ENCODE measurements around the gene COMMD6. TPM values are rescaled to one million over a fixed set of nuclear protein-coding genes. Genes with fewer than 3 reads are reported as not detected.

Gene COMMD6
- total RNA-seq, 1 donor from 2014 or later = 174 TPM

DNA sequence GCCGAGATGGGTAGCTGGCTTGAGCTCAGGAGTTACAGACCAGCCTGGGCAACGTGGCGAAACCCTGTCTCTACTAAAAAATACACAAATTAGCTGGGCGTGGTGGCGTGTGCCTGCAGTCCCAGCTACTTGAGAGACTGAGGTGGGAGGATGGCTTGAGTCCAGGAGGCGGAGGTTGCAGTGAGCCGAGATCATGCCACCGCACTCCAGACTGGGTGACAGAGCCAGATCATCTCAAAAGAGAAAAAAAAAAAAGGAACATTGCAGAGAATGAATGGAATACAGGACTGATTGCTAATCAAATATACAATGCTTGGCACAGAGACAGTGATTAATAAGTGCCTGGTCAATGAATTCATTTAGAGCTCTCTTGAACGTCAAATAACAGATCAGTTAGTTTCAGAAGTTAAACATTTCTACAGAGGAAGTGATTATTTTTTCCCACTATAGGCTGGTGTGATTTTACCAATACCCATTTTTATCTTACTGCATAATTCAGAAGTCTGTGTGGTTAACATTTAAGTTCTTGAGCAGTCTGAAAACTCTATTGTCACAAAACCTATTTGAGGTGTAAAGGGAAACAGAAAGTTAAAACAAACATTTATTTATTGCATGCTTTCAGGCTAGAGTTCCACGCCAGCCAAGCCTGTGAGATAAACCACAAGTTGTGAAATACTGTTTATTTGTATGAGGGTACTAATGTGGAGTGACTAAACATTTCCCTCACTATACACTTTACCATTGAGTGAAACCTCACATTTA lies 48.0 kb downstream of the COMMD6 start:
- ChIA-PET POLR2A (no interaction called here), CTCF (no interaction called here)
- Mint-ChIP-seq H3K4me1 (no peaks in the 10 kb centered on the region), H3K27ac (no peak overlapping the region), H3K36me3 (ENCODE audit: low read depth) (no peaks in the 10 kb centered on the region), H3K27me3 (peaks cover 22% of the 10 kb centered on the region), H3K4me3 (no peak overlapping the region), H3K9me3 (no peaks in the 10 kb centered on the region)
- no peak for DNase-seq
- TF ChIP-seq, protein P1, sequence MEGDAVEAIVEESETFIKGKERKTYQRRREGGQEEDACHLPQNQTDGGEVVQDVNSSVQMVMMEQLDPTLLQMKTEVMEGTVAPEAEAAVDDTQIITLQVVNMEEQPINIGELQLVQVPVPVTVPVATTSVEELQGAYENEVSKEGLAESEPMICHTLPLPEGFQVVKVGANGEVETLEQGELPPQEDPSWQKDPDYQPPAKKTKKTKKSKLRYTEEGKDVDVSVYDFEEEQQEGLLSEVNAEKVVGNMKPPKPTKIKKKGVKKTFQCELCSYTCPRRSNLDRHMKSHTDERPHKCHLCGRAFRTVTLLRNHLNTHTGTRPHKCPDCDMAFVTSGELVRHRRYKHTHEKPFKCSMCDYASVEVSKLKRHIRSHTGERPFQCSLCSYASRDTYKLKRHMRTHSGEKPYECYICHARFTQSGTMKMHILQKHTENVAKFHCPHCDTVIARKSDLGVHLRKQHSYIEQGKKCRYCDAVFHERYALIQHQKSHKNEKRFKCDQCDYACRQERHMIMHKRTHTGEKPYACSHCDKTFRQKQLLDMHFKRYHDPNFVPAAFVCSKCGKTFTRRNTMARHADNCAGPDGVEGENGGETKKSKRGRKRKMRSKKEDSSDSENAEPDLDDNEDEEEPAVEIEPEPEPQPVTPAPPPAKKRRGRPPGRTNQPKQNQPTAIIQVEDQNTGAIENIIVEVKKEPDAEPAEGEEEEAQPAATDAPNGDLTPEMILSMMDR (IDR thresholded peaks at IDR 0.05) = no peak
- ATAC-seq (ENCODE audit: low read depth) = no peak
- intact Hi-C loops (cut with micrococcal nuclease) = no loop called here

DNA sequence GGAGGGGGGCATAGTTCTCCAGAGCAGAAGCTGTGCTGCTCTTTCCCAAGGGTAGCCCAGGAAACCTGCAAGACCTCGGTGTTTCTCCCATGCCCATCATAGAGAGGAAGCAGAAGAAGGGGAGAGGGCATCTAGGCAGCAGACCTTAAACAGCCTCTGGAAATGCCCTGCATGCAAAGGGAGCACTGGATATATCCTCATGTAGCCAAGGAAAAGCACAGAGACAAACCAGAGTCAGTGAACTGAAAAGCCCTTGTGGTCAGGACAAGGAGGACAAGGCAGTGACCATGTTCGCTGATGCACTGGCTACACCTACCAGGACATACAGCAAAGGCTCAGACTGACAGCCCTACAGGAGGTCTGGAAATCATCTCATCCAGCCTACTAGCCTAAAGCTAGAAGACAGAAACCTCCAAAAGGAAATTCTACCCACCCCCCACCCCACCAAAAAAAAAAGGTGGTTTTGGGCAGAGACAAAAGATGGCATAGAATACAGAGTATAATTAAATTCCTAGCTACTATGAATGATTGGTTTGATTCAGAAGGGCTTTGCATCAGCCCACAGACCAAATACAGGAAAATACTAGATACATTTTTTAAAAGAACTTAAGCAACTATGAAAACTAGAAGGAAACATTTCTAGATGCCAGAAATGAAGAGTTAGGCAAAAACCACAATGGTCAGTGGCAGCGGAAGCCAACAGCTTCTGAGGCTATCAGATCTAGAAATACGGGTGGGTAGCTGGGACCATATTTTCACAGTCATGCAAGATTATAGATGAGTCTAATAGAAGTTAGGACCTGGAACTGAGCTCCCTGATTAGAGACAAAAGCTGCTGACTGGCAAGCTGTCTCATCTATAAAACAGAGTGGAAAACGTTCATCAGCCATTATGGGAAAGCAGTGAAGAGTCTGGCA lies 51.2 kb downstream of the COMMD6 start:
- H3K4me1 Mint-ChIP-seq = peaks cover 6% of the 10 kb centered on the region
- H3K9me3 Mint-ChIP-seq = no peaks in the 10 kb centered on the region
- TF ChIP-seq, protein P1 (IDR thresholded peaks at IDR 0.05) = no peak
- CTCF ChIA-PET = no interaction called here
- peaks cover 3% of the 10 kb centered on the region for H3K36me3 Mint-ChIP-seq (ENCODE audit: low read depth)
- POLR2A ChIA-PET = no interaction called here
- intact Hi-C loops (cut with micrococcal nuclease) = no loop called here
- DNase-seq = no peak
- H3K4me3 Mint-ChIP-seq = no peak overlapping the region
- no peak overlapping the region for H3K27ac Mint-ChIP-seq
- no peak for ATAC-seq (ENCODE audit: low read depth)
- H3K27me3 Mint-ChIP-seq = peaks cover 27% of the 10 kb centered on the region

DNA sequence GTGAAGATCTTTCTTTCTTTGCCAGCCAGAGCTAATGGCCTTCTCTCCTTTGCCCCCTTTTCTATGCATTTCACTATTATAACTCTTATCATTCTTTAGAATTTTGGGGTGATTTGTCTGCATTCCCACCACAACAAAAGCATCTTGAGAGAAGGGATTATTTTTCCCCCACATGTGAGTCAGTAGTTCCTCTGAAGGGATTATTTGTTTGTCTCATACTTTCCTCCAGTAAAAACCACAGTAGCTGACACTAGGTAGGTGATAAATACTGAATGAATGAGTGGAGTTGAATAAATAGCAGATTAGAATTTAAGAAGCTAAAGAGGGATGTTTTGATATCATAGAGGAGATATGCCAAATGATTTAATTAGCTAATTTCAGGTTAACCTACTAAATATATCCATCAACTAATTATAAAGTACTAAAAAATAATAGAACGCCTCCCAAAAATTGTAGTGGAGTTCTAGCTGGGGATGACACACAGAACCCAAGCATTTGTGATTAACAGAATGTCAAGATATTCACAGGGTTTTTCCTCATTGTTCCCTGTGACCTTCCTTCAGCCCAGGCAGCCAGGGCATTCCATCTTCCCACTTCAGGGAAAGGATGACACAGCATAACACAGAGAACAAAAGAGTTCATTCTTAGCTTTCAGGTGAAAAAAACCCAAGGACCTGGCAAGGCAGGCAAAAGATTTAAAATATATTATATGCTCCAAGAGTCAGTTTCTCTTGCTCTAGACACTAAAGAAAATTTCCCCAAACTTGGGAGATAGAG lies 52.2 kb downstream of the COMMD6 start:
- ATAC-seq (ENCODE audit: low read depth) (no peak), DNase-seq (no peak)
- TF ChIP-seq, protein P1 (IDR thresholded peaks at IDR 0.05) = no peak
- Mint-ChIP-seq H3K27me3 (peaks cover 30% of the 10 kb centered on the region), H3K4me3 (no peak overlapping the region), H3K27ac (no peak overlapping the region), H3K36me3 (ENCODE audit: low read depth) (peaks cover 3% of the 10 kb centered on the region), H3K9me3 (no peaks in the 10 kb centered on the region), H3K4me1 (peaks cover 15% of the 10 kb centered on the region)
- intact Hi-C loops (cut with micrococcal nuclease) = no loop called here
- ChIA-PET POLR2A (no interaction called here), CTCF (no interaction called here)

DNA sequence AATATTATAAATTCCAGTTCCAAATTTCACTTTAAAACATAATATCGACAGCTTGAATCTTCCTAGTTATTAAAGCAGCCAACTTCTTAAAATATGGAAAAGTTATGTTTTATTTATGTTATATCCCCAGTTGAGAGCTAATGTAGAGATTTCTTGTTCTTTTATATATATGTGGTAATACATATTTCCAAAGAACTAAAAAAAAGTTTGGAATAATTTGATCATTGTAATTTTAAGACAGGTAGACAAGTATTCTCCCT lies 54.9 kb downstream of the COMMD6 start:
- no peaks in the 10 kb centered on the region for H3K9me3 Mint-ChIP-seq
- intact Hi-C loops (cut with micrococcal nuclease) = loop anchor here (1.0 to 5.0 kb wide), 5 partner anchors 55 to 1350 kb away; partner anchors contain the start of genes COMMD6, KLF12, LMO7 and UCHL3
- peaks cover 46% of the 10 kb centered on the region for H3K27me3 Mint-ChIP-seq
- TF ChIP-seq, protein P1 (IDR thresholded peaks at IDR 0.05) = no peak
- ATAC-seq (ENCODE audit: low read depth) (no peak), DNase-seq (no peak)
- CTCF ChIA-PET = interaction anchor here (0.9 to 1.9 kb wide), 4 partner anchors 9 to 111 kb away, joined by 3 to 5 read pairs (median 4); no protein-coding TSS in a partner anchor
- H3K36me3 Mint-ChIP-seq (ENCODE audit: low read depth) = peaks cover 3% of the 10 kb centered on the region
- peaks cover 15% of the 10 kb centered on the region for H3K4me1 Mint-ChIP-seq
- POLR2A ChIA-PET = no interaction called here
- no peak overlapping the region for H3K27ac Mint-ChIP-seq
- H3K4me3 Mint-ChIP-seq = peak overlapping the region; percentile 98
